Measurements from ENCODE around the gene MGAM2.

DNA sequence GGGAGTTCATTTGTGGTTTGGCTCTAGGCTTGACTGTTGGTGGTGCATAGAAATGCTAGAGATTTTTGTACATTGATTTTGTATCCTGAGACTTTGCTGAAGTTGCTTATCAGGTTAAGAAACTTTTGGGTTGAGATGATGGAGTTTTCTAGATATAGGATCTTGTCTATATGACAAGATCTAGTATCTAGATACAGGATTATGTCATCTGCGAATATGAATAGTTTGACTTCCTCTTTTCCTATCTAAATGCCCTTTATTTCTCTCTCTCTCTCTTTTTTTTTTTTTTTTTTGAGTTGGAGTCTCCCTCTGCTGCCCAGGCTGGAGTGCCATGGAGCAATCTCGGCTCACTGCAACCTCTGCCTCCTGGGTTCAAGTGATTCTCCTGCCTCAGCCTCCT is 62.9 kb downstream of the MGAM2 start:
- TF ChIP-seq, protein P1, sequence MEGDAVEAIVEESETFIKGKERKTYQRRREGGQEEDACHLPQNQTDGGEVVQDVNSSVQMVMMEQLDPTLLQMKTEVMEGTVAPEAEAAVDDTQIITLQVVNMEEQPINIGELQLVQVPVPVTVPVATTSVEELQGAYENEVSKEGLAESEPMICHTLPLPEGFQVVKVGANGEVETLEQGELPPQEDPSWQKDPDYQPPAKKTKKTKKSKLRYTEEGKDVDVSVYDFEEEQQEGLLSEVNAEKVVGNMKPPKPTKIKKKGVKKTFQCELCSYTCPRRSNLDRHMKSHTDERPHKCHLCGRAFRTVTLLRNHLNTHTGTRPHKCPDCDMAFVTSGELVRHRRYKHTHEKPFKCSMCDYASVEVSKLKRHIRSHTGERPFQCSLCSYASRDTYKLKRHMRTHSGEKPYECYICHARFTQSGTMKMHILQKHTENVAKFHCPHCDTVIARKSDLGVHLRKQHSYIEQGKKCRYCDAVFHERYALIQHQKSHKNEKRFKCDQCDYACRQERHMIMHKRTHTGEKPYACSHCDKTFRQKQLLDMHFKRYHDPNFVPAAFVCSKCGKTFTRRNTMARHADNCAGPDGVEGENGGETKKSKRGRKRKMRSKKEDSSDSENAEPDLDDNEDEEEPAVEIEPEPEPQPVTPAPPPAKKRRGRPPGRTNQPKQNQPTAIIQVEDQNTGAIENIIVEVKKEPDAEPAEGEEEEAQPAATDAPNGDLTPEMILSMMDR (conservative IDR thresholded peaks at IDR 0.05): no peak
- TF ChIP-seq ZFX (IDR thresholded peaks at IDR 0.05): no peak
